HL-60 (cell line): Measurements from ENCODE around the gene TAF1L.
"Not testable (repeated sequence)": the region's sequence is repeated elsewhere in the genome, so short reads cannot be mapped to it uniquely, and the experiment has no call there.

ENCODE experiments used
- CTCF ChIP-seq: IDR thresholded peaks from one replicate; pipeline ENCODE4 v1.5.1; 2011; ENCODE audit warnings: low read length, control low read depth, inconsistent platforms; ENCODE audit not compliant: insufficient read depth
- POLR2AphosphoS5 ChIP-seq: IDR thresholded peaks from 2 replicates; pipeline ENCODE4 v1.6.1; 2012; ENCODE audit warnings: low read depth
- REST ChIP-seq: IDR thresholded peaks from 2 replicates; pipeline ENCODE4 v1.6.1; 2012; ENCODE audit warnings: low read depth; ENCODE audit not compliant: insufficient replicate concordance
- SPI1 ChIP-seq: IDR thresholded peaks from 2 replicates; pipeline ENCODE4 v1.6.1; 2012; ENCODE audit warnings: low read depth, mild to moderate bottlenecking, borderline replicate concordance

GRCh38 chr9:32599021-32599420 lies 36.4 kb downstream of the TAF1L start:
- not testable (repeated sequence) for TF ChIP-seq POLR2AphosphoS5, CTCF, REST
- TF ChIP-seq SPI1 = peak; percentile 10; the same call in 1 of the 2 replicates
